T-cell (primary cell): Measurements from ENCODE around the gene NCAM1. TPM values are rescaled to one million over a fixed set of nuclear protein-coding genes. Genes with fewer than 3 reads are reported as not detected.

Experiments
- ATAC-seq, 4 experiments: fragments of 200-7000 bp in 3 of 4; fragments of 150-1000 bp in 1 of 4; cut with Tn5 transposase; replicated peaks in 1 of 4; 1 replicate in 3 of 4; 2 replicates in 1 of 4; pipeline ENCODE4 v1.10.0; 2021; ENCODE audit warnings: moderate library complexity in 3 of 4, mild to moderate bottlenecking in 2 of 4, moderate number of reproducible peaks in 1 of 4
- CTCF ChIA-PET, 2 donors: fragments of 300-600 bp; sonication (Branson Sonifier 250); formaldehyde crosslinking; loops; one replicate each; lab custom pipeline; 2022; ENCODE audit warnings: antibody characterized with exemption in 2 of 2; lab: Charles Lee
- POLR2A ChIA-PET, 2 donors: fragments of 300-600 bp; sonication (Branson Sonifier 250); formaldehyde crosslinking; loops; one replicate each; lab custom pipeline; 2022; ENCODE audit warnings: antibody characterized with exemption in 2 of 2; lab: Charles Lee
- DNase-seq, 35 experiments: peaks; one replicate each; pipeline versions ENCODE4 v3.0.0 to v3.0.0-alpha.2; 2013 to 2023
- H3K27ac ChIP-seq: one replicate; pipeline ENCODE4 v1.5.1; 2013; ENCODE audit warnings: low read length
- H3K27me3 ChIP-seq, 2 experiments: replicated peaks in 1 of 2; 1 replicate in 1 of 2; 2 replicates in 1 of 2; pipeline versions ENCODE4 v1.6.1 to v1.7.0; 2013; ENCODE audit warnings: low read length in 1 of 2, mixed read lengths in 1 of 2; ENCODE audit not compliant: control insufficient read depth in 2 of 2, insufficient read depth in 2 of 2; ENCODE audit errors: extremely low read depth in 1 of 2
- H3K36me3 ChIP-seq, 2 donors: 1 replicate in 1 of 2; 2 replicates in 1 of 2; pipeline versions ENCODE4 v1.6.1 to v1.7.0; 2013; ENCODE audit warnings: low read length in 1 of 2; ENCODE audit not compliant: control insufficient read depth in 2 of 2, insufficient read depth in 1 of 2; ENCODE audit errors: extremely low read depth in 1 of 2
- H3K4me1 ChIP-seq, 2 experiments: 1 replicate in 1 of 2; 2 replicates in 1 of 2; pipeline versions ENCODE4 v1.6.1 to v1.7.0; 2013; ENCODE audit warnings: low read length in 2 of 2, mixed read lengths in 1 of 2; ENCODE audit not compliant: insufficient read depth in 2 of 2, control insufficient read depth in 1 of 2; ENCODE audit errors: extremely low read depth in 1 of 2
- H3K4me3 ChIP-seq, 2 donors: 1 replicate in 1 of 2; 2 replicates in 1 of 2; pipeline versions ENCODE4 v1.5.1 to v1.7.0; 2013; ENCODE audit warnings: mild to moderate bottlenecking in 2 of 2, low read length in 1 of 2, moderate library complexity in 1 of 2; ENCODE audit not compliant: control insufficient read depth in 1 of 2; ENCODE audit errors: extremely low read depth in 1 of 2
- H3K9me3 ChIP-seq: 2 replicates; pipeline ENCODE4 v1.7.0; 2013
- H3K27ac Mint-ChIP-seq, 2 donors: one replicate each; pipeline ENCODE4 v1.8.0; 2020 to 2021; ENCODE audit warnings: mild to moderate bottlenecking in 2 of 2, mixed read lengths in 2 of 2
- H3K27me3 Mint-ChIP-seq, 2 donors: one replicate each; pipeline ENCODE4 v1.8.0; 2021 to 2022; ENCODE audit warnings: mixed read lengths in 2 of 2
- H3K36me3 Mint-ChIP-seq: one replicate; pipeline ENCODE4 v1.8.0; 2021; ENCODE audit warnings: mixed read lengths
- H3K4me1 Mint-ChIP-seq, 3 donors: one replicate each; pipeline ENCODE4 v1.8.0; 2020 to 2022; ENCODE audit warnings: mixed read lengths in 3 of 3, mild to moderate bottlenecking in 1 of 3
- H3K4me3 Mint-ChIP-seq, 3 donors: one replicate each; pipeline ENCODE4 v1.8.0; 2020 to 2022; ENCODE audit warnings: mild to moderate bottlenecking in 3 of 3, mixed read lengths in 3 of 3, moderate library complexity in 3 of 3
- H3K9me3 Mint-ChIP-seq, 3 donors: one replicate each; pipeline ENCODE4 v1.8.0; 2020 to 2022; ENCODE audit warnings: mixed read lengths in 3 of 3
- WGBS: methylation state at CpG from one replicate; pipeline ENCODE4 v1.1.5; 2013; ENCODE audit warnings: missing lambda C conversion rate; ENCODE audit not compliant: insufficient coverage; 5-methylcytosine and 5-hydroxymethylcytosine counted together
- total RNA-seq, 35 experiments: library from RNA in 6 of 35; stranded (reverse) in 6 of 35; fragments of 120-200 nt in 1 of 35; gene quantifications; one replicate each; pipeline versions ENCODE4 v1.2.1 to v1.2.4 and lab custom pipeline; 2013 to 2026

The NCAM1 gene
- total RNA-seq, 5 donors from 2014 or later (not counting 1 experiment from before 2014, with no cell fraction given), result 0.90 to 1.8 (median 1.1) TPM

- Histone ChIP-seq H3K27ac (no peak overlapping the region), H3K4me1 (no peaks in the 10 kb centered on the region), H3K9me3 (no peaks in the 10 kb centered on the region), H3K27me3 (peaks cover 0 to 5% of the 10 kb centered on the region in 2 experiments), H3K4me3 (no peak overlapping the region), H3K36me3 (no peaks in the 10 kb centered on the region)
- ChIA-PET POLR2A (no interaction called here), CTCF (no interaction called here)
- Mint-ChIP-seq H3K27ac (no peak overlapping the region), H3K4me1 (no peaks in the 10 kb centered on the region), H3K4me3 (no peak overlapping the region), H3K27me3 (peaks cover 13 to 16% of the 10 kb centered on the region in 2 donors), H3K9me3 (no peaks in the 10 kb centered on the region), H3K36me3 (no peaks in the 10 kb centered on the region)
- WGBS, result 40% methylated on average over 2 of the region's 3 CpGs
- ATAC-seq (no peak), DNase-seq (no peak)
These were observed 157.9 kb downstream of the NCAM1 start for GRCh38 chr11:113119074-113119473.

- Histone ChIP-seq H3K27me3 (peaks cover 0 to 5% of the 10 kb centered on the region in 2 experiments), H3K36me3 (no peaks in the 10 kb centered on the region), H3K9me3 (no peaks in the 10 kb centered on the region), H3K4me1 (no peaks in the 10 kb centered on the region), H3K4me3 (no peak overlapping the region), H3K27ac (no peak overlapping the region)
- ChIA-PET CTCF (no interaction called here), POLR2A (no interaction called here)
- H3K36me3 Mint-ChIP-seq, result no peaks in the 10 kb centered on the region
- H3K9me3 Mint-ChIP-seq, result no peaks in the 10 kb centered on the region
- H3K4me3 Mint-ChIP-seq, result no peak overlapping the region
- ATAC-seq, result no peak
- H3K27me3 Mint-ChIP-seq, result peaks cover 10 to 13% of the 10 kb centered on the region in 2 donors
- no peak for DNase-seq
- H3K27ac Mint-ChIP-seq, result no peak overlapping the region
- H3K4me1 Mint-ChIP-seq, result no peaks in the 10 kb centered on the region
- WGBS, result 60% methylated on average over 2 of the region's 4 CpGs
These were observed 158.9 kb downstream of the NCAM1 start for GRCh38 chr11:113119966-113120736.

- no peak overlapping the region for H3K27ac ChIP-seq
- ChIA-PET POLR2A (no interaction called here), CTCF (no interaction called here)
- no peaks in the 10 kb centered on the region for H3K36me3 ChIP-seq
- DNase-seq (no peak), ATAC-seq (no peak)
- WGBS, result no CpG with 5 or more reads among the region's 1 CpG
- Mint-ChIP-seq H3K4me3 (no peak overlapping the region), H3K4me1 (no peaks in the 10 kb centered on the region), H3K27me3 (peaks cover 7 to 13% of the 10 kb centered on the region in 2 donors), H3K36me3 (no peaks in the 10 kb centered on the region), H3K27ac (no peak overlapping the region), H3K9me3 (no peaks in the 10 kb centered on the region)
- H3K9me3 ChIP-seq, result no peaks in the 10 kb centered on the region
- H3K27me3 ChIP-seq, result peaks cover 0 to 5% of the 10 kb centered on the region in 2 experiments
- H3K4me1 ChIP-seq, result no peaks in the 10 kb centered on the region
- no peak overlapping the region for H3K4me3 ChIP-seq
These were observed 160.5 kb downstream of the NCAM1 start for GRCh38 chr11:113121746-113122145.

- no peak overlapping the region for H3K27ac Mint-ChIP-seq
- peaks cover 5 to 12% of the 10 kb centered on the region in 2 donors for H3K27me3 Mint-ChIP-seq
- CTCF ChIA-PET, result no interaction called here
- no peak overlapping the region for H3K4me3 Mint-ChIP-seq
- no peak for ATAC-seq
- no peaks in the 10 kb centered on the region for H3K9me3 Mint-ChIP-seq
- Histone ChIP-seq H3K36me3 (no peaks in the 10 kb centered on the region), H3K27ac (no peak overlapping the region), H3K27me3 (peaks cover 0 to 5% of the 10 kb centered on the region in 2 experiments), H3K4me1 (no peaks in the 10 kb centered on the region), H3K4me3 (no peak overlapping the region), H3K9me3 (no peaks in the 10 kb centered on the region)
- no peaks in the 10 kb centered on the region for H3K4me1 Mint-ChIP-seq
- no peak for DNase-seq
- 100% methylated on average over 1 of the region's 3 CpGs for WGBS
- H3K36me3 Mint-ChIP-seq, result no peaks in the 10 kb centered on the region
- POLR2A ChIA-PET, result no interaction called here
These were observed 162.8 kb downstream of the NCAM1 start for GRCh38 chr11:113124006-113124405.

GRCh38 chr11:113124578-113124977 lies 163.4 kb downstream of the NCAM1 start:
- H3K36me3 Mint-ChIP-seq, result no peaks in the 10 kb centered on the region
- no peaks in the 10 kb centered on the region for H3K9me3 ChIP-seq
- no peak overlapping the region for H3K27ac ChIP-seq
- 73% methylated on average over 2 of the region's 8 CpGs for WGBS
- no peak overlapping the region for H3K4me3 ChIP-seq
- no peak for ATAC-seq
- H3K27me3 Mint-ChIP-seq, result peaks cover 5 to 10% of the 10 kb centered on the region in 2 donors
- no peak overlapping the region for H3K27ac Mint-ChIP-seq
- no peak for DNase-seq
- H3K4me3 Mint-ChIP-seq, result no peak overlapping the region
- no peaks in the 10 kb centered on the region for H3K4me1 Mint-ChIP-seq
- peaks cover 0 to 5% of the 10 kb centered on the region in 2 experiments for H3K27me3 ChIP-seq
- H3K36me3 ChIP-seq, result no peaks in the 10 kb centered on the region
- H3K9me3 Mint-ChIP-seq, result no peaks in the 10 kb centered on the region
- H3K4me1 ChIP-seq, result no peaks in the 10 kb centered on the region
- ChIA-PET CTCF (no interaction called here), POLR2A (no interaction called here)

- Mint-ChIP-seq H3K4me3 (no peak overlapping the region), H3K27ac (no peak overlapping the region), H3K36me3 (no peaks in the 10 kb centered on the region), H3K27me3 (peaks cover 3 to 6% of the 10 kb centered on the region in 2 donors), H3K4me1 (no peaks in the 10 kb centered on the region), H3K9me3 (no peaks in the 10 kb centered on the region)
- 100% methylated on average over 1 of the region's 5 CpGs for WGBS
- ChIA-PET POLR2A (no interaction called here), CTCF (no interaction called here)
- H3K4me3 ChIP-seq, result no peak overlapping the region
- no peak for DNase-seq
- H3K9me3 ChIP-seq, result no peaks in the 10 kb centered on the region
- H3K27ac ChIP-seq, result no peak overlapping the region
- H3K27me3 ChIP-seq, result no peaks in the 10 kb centered on the region
- ATAC-seq, result no peak
- H3K36me3 ChIP-seq, result no peaks in the 10 kb centered on the region
- no peaks in the 10 kb centered on the region for H3K4me1 ChIP-seq
These were observed 168.2 kb downstream of the NCAM1 start for GRCh38 chr11:113129261-113129992.
